ENCODE data around the gene SNCB. TPM values are rescaled to one million over a fixed set of nuclear protein-coding genes. Genes with fewer than 3 reads are reported as not detected.

SNCB gene
- total RNA-seq (2014; rRNA removed): 0.83 and 2.0 TPM in 2 replicates
- polyA plus RNA-seq (2012): 0.50 TPM

GRCh38 chr5:176629853-176630680 is at the start of gene SNCB, which contains the start of gene EIF4E1B:
TSS of gene SNCB (minus strand) at chr5:176630534. CDS start at chr5:176629654, 880 bp downstream.
TSS of gene EIF4E1B (plus strand) at chr5:176630675. CDS start at chr5:176642788, 12,113 bp downstream.
- DNase-seq (ENCODE audit: low read depth): no peak

GRCh38 chr5:176679365-176680225 is 49.3 kb upstream of the SNCB start:
- no peak for DNase-seq (ENCODE audit: low read depth)

GRCh38 chr5:176678584-176678983 is 48.2 kb upstream of the SNCB start:
- no peak for DNase-seq (ENCODE audit: low read depth)

GRCh38 chr5:176677209-176677939 is 47.0 kb upstream of the SNCB start:
- no peak for DNase-seq (ENCODE audit: low read depth)

GRCh38 chr5:176676361-176676824 is 46.1 kb upstream of the SNCB start:
- DNase-seq (ENCODE audit: low read depth): peak; percentile 39

GRCh38 chr5:176675676-176676360 is 45.5 kb upstream of the SNCB start:
- DNase-seq (ENCODE audit: low read depth): no peak

- no peak for DNase-seq (ENCODE audit: low read depth)
Measured at GRCh38 chr5:176674799-176675198, 44.5 kb upstream of the SNCB start.

- no peak for DNase-seq (ENCODE audit: low read depth)
Measured at GRCh38 chr5:176673651-176674583, 43.6 kb upstream of the SNCB start.

- no peak for DNase-seq (ENCODE audit: low read depth)
Measured at GRCh38 chr5:176671890-176672747, 41.8 kb upstream of the SNCB start.

GRCh38 chr5:176671399-176671798 is 41.1 kb upstream of the SNCB start:
- no peak for DNase-seq (ENCODE audit: low read depth)

GRCh38 chr5:176670449-176670848 is 40.1 kb upstream of the SNCB start:
- DNase-seq (ENCODE audit: low read depth): no peak

- no peak for DNase-seq (ENCODE audit: low read depth)
Measured at GRCh38 chr5:176667637-176668036, 37.3 kb upstream of the SNCB start.

- DNase-seq (ENCODE audit: low read depth): no peak
Measured at GRCh38 chr5:176665517-176665916, 35.2 kb upstream of the SNCB start.

- DNase-seq (ENCODE audit: low read depth): no peak
Measured at GRCh38 chr5:176664886-176665285, 34.6 kb upstream of the SNCB start.

- no peak for DNase-seq (ENCODE audit: low read depth)
Measured at GRCh38 chr5:176664479-176664878, 34.1 kb upstream of the SNCB start.

- DNase-seq (ENCODE audit: low read depth): no peak
Measured at GRCh38 chr5:176663566-176663965, 33.2 kb upstream of the SNCB start.

- DNase-seq (ENCODE audit: low read depth): no peak
Measured at GRCh38 chr5:176662371-176663333, 32.3 kb upstream of the SNCB start.

- no peak for DNase-seq (ENCODE audit: low read depth)
Measured at GRCh38 chr5:176661676-176662075, 31.3 kb upstream of the SNCB start.

All from LHCN-M2 (cell line).